K562 (cell line): Measurements from ENCODE around the gene PPP1CB. TPM values are rescaled to one million over a fixed set of nuclear protein-coding genes. Genes with fewer than 3 reads are reported as not detected.

Source experiments
- ATAC-seq: fragments of 200-7000 bp; cut with Tn5 transposase; 3 replicates; pipeline ENCODE4 v1.9.1; 2020; ENCODE audit warnings: moderate library complexity
- BruUV-seq: library from RNA; stranded (reverse); fragments of 400-500 nt; replicated peaks from 2 replicates; lab custom pipeline; 2021; lab: Mats Ljungman, UMichigan
- CTCF ChIA-PET: fragments of 300-600 bp; formaldehyde crosslinking; extraction: SDS; loops from one replicate; lab custom pipeline; 2021; ENCODE audit warnings: low intra/inter-chr PET ratio; lab: Yijun Ruan, JAX
- POLR2A ChIA-PET: fragments of 300-600, 350-650 bp; sonication (Branson Sonifier 250); formaldehyde crosslinking; extraction: SDS; loops from one replicate; lab custom pipeline; 2021; ENCODE audit warnings: antibody characterized with exemption, inconsistent platforms; lab: Yijun Ruan, JAX
- DNase-seq, 4 experiments: peaks; one replicate each; pipeline versions ENCODE4 v3.0.0 to v3.0.0-alpha.2; 2011 to 2018; ENCODE audit warnings: low spot score in 3 of 4, mixed read lengths in 3 of 4; ENCODE audit errors: extremely low read depth in 1 of 4
- FAIRE-seq: peaks from 2 replicates; lab custom pipeline; 2011; peaks lifted over from hg19 to GRCh38; lab: Jason Lieb, UNC
- H2AFZ ChIP-seq: 2 replicates; pipeline ENCODE4 v1.6.0; 2011; ENCODE audit warnings: low read depth, low read length, control low read depth, inconsistent platforms
- H3K27ac ChIP-seq: fragments of 200-600 bp; 3 replicates; pipeline ENCODE4 v1.8.0; 2011; ENCODE audit warnings: low read depth, mild to moderate bottlenecking, control low read depth, inconsistent platforms, low read length, moderate library complexity, mixed read lengths; ENCODE audit errors: extremely low read depth
- H3K27me3 ChIP-seq, 2 experiments: fragments of 300-600 bp in 1 of 2; 2 replicates in 1 of 2; 3 replicates in 1 of 2; pipeline versions ENCODE4 v1.6.0 to v1.8.0; 2011; ENCODE audit warnings: inconsistent platforms in 2 of 2, low read length in 2 of 2, mild to moderate bottlenecking in 1 of 2, mixed read lengths in 1 of 2, moderate library complexity in 1 of 2; ENCODE audit not compliant: control insufficient read depth in 2 of 2, insufficient read depth in 2 of 2
- H3K36me3 ChIP-seq: fragments of 300-600 bp; 3 replicates; pipeline ENCODE4 v1.8.0; 2011; ENCODE audit warnings: mild to moderate bottlenecking, low read length, inconsistent platforms; ENCODE audit not compliant: control insufficient read depth, insufficient read depth
- H3K4me1 ChIP-seq, 2 experiments: fragments of 200-600 bp in 1 of 2; replicated peaks in 1 of 2; 2 replicates in 1 of 2; 3 replicates in 1 of 2; pipeline versions ENCODE4 v1.5.1 to v1.8.0; 2011; ENCODE audit warnings: inconsistent platforms in 2 of 2, low read length in 2 of 2, mild to moderate bottlenecking in 1 of 2, mixed read lengths in 1 of 2, moderate library complexity in 1 of 2; ENCODE audit not compliant: control insufficient read depth in 2 of 2, insufficient read depth in 2 of 2
- H3K4me2 ChIP-seq: 2 replicates; pipeline ENCODE4 v1.6.1; 2011; ENCODE audit warnings: low read length, control low read depth, inconsistent platforms, mixed read lengths; ENCODE audit not compliant: insufficient read depth
- H3K4me3 ChIP-seq: fragments of 200-600 bp; sonication (generic), shearing (Covaris generic); 2 replicates; pipeline ENCODE4 v1.5.1; 2016; ENCODE audit warnings: control low read depth, inconsistent platforms
- H3K79me2 ChIP-seq: fragments of 200-600 bp; 3 replicates; pipeline ENCODE4 v1.8.0; 2011; ENCODE audit warnings: low read length, inconsistent platforms; ENCODE audit not compliant: control insufficient read depth, insufficient read depth
- H3K9ac ChIP-seq, 2 experiments: 2 replicates each; pipeline versions ENCODE4 v1.6.0 to v1.6.1; 2011; ENCODE audit warnings: low read depth in 2 of 2, low read length in 2 of 2, control low read depth in 1 of 2, inconsistent platforms in 1 of 2, mild to moderate bottlenecking in 1 of 2, mixed read lengths in 1 of 2; ENCODE audit not compliant: insufficient read depth in 1 of 2
- H3K9me1 ChIP-seq: one replicate; pipeline ENCODE4 v1.6.0; 2011; ENCODE audit warnings: inconsistent platforms, mild to moderate bottlenecking, low read length, moderate library complexity; ENCODE audit not compliant: control insufficient read depth, insufficient read depth
- H3K9me3 ChIP-seq: replicated peaks from 2 replicates; pipeline ENCODE4 v1.5.1; 2011; ENCODE audit warnings: low read depth, low read length, inconsistent platforms; ENCODE audit not compliant: control insufficient read depth, insufficient read depth
- H4K20me1 ChIP-seq: replicated peaks from 2 replicates; pipeline ENCODE4 v1.6.1; 2011; ENCODE audit warnings: low read length, inconsistent platforms, mixed read lengths; ENCODE audit not compliant: control insufficient read depth, insufficient read depth
- CAMTA2 ChIP-seq: fragments of 250-450 bp; sonication (Bioruptor Pico); conservative IDR thresholded peaks from 2 replicates; pipeline ENCODE4 v1.5.1; 2022
- EP300 ChIP-seq: IDR thresholded peaks from 2 replicates; pipeline ENCODE4 v1.6.1; 2012; ENCODE audit warnings: low read length, improper control_type of control experiment
- KLF16 ChIP-seq: IDR thresholded peaks from 2 replicates; pipeline ENCODE4 v1.6.1; 2016; ENCODE audit warnings: antibody characterized with exemption
- MAFF ChIP-seq: IDR thresholded peaks from 2 replicates; pipeline ENCODE4 v1.6.1; 2012; ENCODE audit warnings: low read length, improper control_type of control experiment
- MCM2 ChIP-seq: fragments of 450-650 bp; IDR thresholded peaks from 2 replicates; pipeline ENCODE4 v1.6.1; 2017; ENCODE audit warnings: low read depth, mild to moderate bottlenecking
- OTX1 ChIP-seq: fragments of 450-650 bp; formaldehyde crosslinking; IDR thresholded peaks from 2 replicates; pipeline ENCODE4 v1.4.0; 2022; ENCODE audit warnings: mild to moderate bottlenecking
- PATZ1 ChIP-seq: fragments of 250-450 bp; sonication (Bioruptor Pico); IDR thresholded peaks from 2 replicates; pipeline ENCODE4 v1.5.0; 2020; ENCODE audit warnings: mild to moderate bottlenecking, borderline replicate concordance
- THRAP3 ChIP-seq: fragments of 450-650 bp; IDR thresholded peaks from 2 replicates; pipeline ENCODE4 v1.6.1; 2016; ENCODE audit warnings: mild to moderate bottlenecking, inconsistent platforms, borderline replicate concordance
- ZNF436 ChIP-seq: fragments of 250-450, 450-650 bp; sonication (Bioruptor Pico); formaldehyde crosslinking; IDR thresholded peaks from 2 replicates; pipeline ENCODE4 v1.7.0; 2020; ENCODE audit warnings: mild to moderate bottlenecking
- ZNF507 ChIP-seq: conservative IDR thresholded peaks from 2 replicates; pipeline ENCODE4 v1.6.1; 2017; ENCODE audit warnings: missing genetic modification characterization, missing compliant biosample characterization
- WGBS: fragments of 100-300 bp; shearing (Covaris generic); methylation state at CpG from one replicate; pipeline ENCODE4 v1.1.6; 2016; ENCODE audit warnings: low coverage, mixed read lengths; ENCODE audit not compliant: insufficient coverage; ENCODE audit errors: missing lambda C conversion rate; 5-methylcytosine and 5-hydroxymethylcytosine counted together
- in situ Hi-C: fragments of 300-500 bp; cut with MboI; formaldehyde crosslinking; loops from 4 replicates; pipeline ENCODE4 v1.15.0; 2018; ENCODE audit warnings: inconsistent platforms, mixed read lengths
- intact Hi-C: fragments of 100-400 bp; cut with micrococcal nuclease; formaldehyde crosslinking; loops from 2 replicates; pipeline ENCODE4 v1.14.2; 2022
- polyA plus RNA-seq, 8 experiments: library from polyadenylated mRNA; depleted of rRNA in 4 of 8; stranded (reverse) in 5 of 8; unstranded in 3 of 8; fragments of >200 nt; fragmentation: Nextera tagmentation in 2 of 8; fragmentation: Illumina TruSeq in 1 of 8; extraction: Ambion mirVana in 2 of 8; extraction: Trizol in 1 of 8; gene quantifications; 2 replicates each; pipeline versions ENCODE4 v1.2.1 to v1.2.3, GENCODE V29; 2011 to 2014; ENCODE audit warnings: inconsistent platforms in 1 of 8, missing spikeins in 1 of 8
- total RNA-seq, 7 experiments: library from RNA; depleted of rRNA in 6 of 7; stranded (reverse); fragments of >200 nt in 6 of 7; fragmentation: Illumina TruSeq in 2 of 7; extraction: Trizol in 2 of 7; gene quantifications; 2 replicates each; pipeline versions ENCODE4 v1.2.1 to v1.2.3, GENCODE V29; 2011 to 2021; ENCODE audit warnings: low replicate concordance in 1 of 7
- TF ChIP-seq, protein P1 (sequence below): fragments of 250-450 bp; sonication (Bioruptor Pico); IDR thresholded peaks from 2 replicates; pipeline ENCODE4 v1.5.0; 2021

The PPP1CB gene
- total and polyA plus RNA-seq, 9 of the 15 experiments (the other 6 are each of a cell fraction or from before 2014, with no cell fraction given), result 25.6 to 118 (median 58.9) TPM

DNA sequence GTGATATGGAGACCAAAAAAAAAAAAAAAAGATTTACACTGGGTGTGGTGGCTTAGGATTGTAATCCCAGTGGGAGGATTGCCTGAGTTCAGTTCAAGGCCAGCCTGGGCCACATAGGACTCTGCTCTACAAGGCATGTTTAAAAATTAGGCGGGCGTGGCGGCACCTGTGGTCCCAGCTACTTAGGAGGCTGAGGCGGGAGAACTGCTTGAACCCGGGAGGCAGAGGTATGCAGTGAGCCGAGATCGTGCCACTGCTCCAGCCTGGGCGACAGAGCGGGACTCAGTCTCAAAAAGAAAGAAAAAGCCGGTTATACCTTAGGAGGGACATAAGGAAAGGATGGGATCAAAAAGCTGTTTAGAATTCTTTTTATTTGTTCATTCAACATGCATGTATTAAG lies 58.3 kb downstream of the PPP1CB start:
- H3K27ac ChIP-seq, result no peak overlapping the region
- H3K27me3 ChIP-seq, result no peaks in the 10 kb centered on the region
- H4K20me1 ChIP-seq, result no peaks in the 10 kb centered on the region
- TF ChIP-seq OTX1 (CRISPR knock-in tag) (no peak), CAMTA2 (CRISPR knock-in tag) (no peak), PATZ1 (no peak), THRAP3 (no peak), MCM2 (no peak), ZNF507 (tag) (no peak), KLF16 (no peak), EP300 (no peak), MAFF (no peak), ZNF436 (no peak)
- TF ChIP-seq, protein P1, sequence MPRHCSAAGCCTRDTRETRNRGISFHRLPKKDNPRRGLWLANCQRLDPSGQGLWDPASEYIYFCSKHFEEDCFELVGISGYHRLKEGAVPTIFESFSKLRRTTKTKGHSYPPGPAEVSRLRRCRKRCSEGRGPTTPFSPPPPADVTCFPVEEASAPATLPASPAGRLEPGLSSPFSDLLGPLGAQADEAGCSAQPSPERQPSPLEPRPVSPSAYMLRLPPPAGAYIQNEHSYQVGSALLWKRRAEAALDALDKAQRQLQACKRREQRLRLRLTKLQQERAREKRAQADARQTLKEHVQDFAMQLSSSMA (CRISPR knock-in tag), result no peak
- TF ChIP-seq, all 486 proteins: peak for 0
- WGBS, result 100% methylated on average over 10 of the region's 10 CpGs
- no peaks in the 10 kb centered on the region for H3K9me3 ChIP-seq
- no peaks in the 10 kb centered on the region; a peak in 1 of 5 replicates for H3K4me1 ChIP-seq
- no peaks in the 10 kb centered on the region for H3K9me1 ChIP-seq
- no peak overlapping the region for H3K9ac ChIP-seq
- H3K4me2 ChIP-seq, result no peak overlapping the region
- H3K4me3 ChIP-seq, result no peak overlapping the region
- in situ Hi-C loops (no loop called here), intact Hi-C loops (no loop called here)
- ATAC-seq (no peak), DNase-seq (no peak), FAIRE-seq (no peak)
- H3K36me3 ChIP-seq, result no peaks in the 10 kb centered on the region
- CTCF ChIA-PET, result no interaction called here
- BruUV-seq, result no TSS peak
- no peaks in the 10 kb centered on the region for H3K79me2 ChIP-seq
- POLR2A ChIA-PET, result interaction anchor here (0.8 kb wide), 1 partner anchor 11 kb away, joined by 4 read pairs; no protein-coding TSS in a partner anchor
- no peak overlapping the region for H2AFZ ChIP-seq
